H1 (cell line): Measurements from ENCODE around the gene NEK11. TPM values are rescaled to one million over a fixed set of nuclear protein-coding genes. Genes with fewer than 3 reads are reported as not detected.

ENCODE experiments used
- CTCF ChIA-PET: fragments of 300-600 bp; sonication (Branson Sonifier 250); formaldehyde crosslinking; loops from one replicate; lab custom pipeline; 2021; ENCODE audit not compliant: partially characterized antibody; lab: Charles Lee
- POLR2A ChIA-PET: fragments of 300-600 bp; sonication (Branson Sonifier 250); formaldehyde crosslinking; loops from one replicate; lab custom pipeline; 2021; ENCODE audit warnings: inconsistent platforms; ENCODE audit not compliant: partially characterized antibody; lab: Charles Lee
- DNase-seq, 2 experiments: peaks; one replicate each; pipeline versions ENCODE4 v3.0.0 to v3.0.0-alpha.2; 2010 to 2022; ENCODE audit warnings: low spot score in 2 of 2, low read depth in 1 of 2, mixed read lengths in 1 of 2
- FAIRE-seq: peaks from 2 replicates; lab custom pipeline; 2011; peaks lifted over from hg19 to GRCh38; lab: Jason Lieb, UNC
- H2AFZ ChIP-seq: 2 replicates; pipeline ENCODE4 v1.8.1; 2012; ENCODE audit warnings: low read length, inconsistent platforms
- H2AK5ac ChIP-seq: 2 replicates; pipeline ENCODE4 v1.6.1; 2013; ENCODE audit warnings: low read depth, low read length
- H2BK120ac ChIP-seq: replicated peaks from 2 replicates; pipeline ENCODE3; 2013; ENCODE audit warnings: low read depth, low read length, inconsistent platforms
- H2BK12ac ChIP-seq: 2 replicates; pipeline ENCODE4 v1.6.1; 2013; ENCODE audit warnings: low read depth, low read length
- H2BK15ac ChIP-seq: 2 replicates; pipeline ENCODE4 v1.6.1; 2013; ENCODE audit warnings: low read length
- H2BK20ac ChIP-seq: 2 replicates; pipeline ENCODE4 v1.6.1; 2013; ENCODE audit warnings: low read length
- H2BK5ac ChIP-seq: 2 replicates; pipeline ENCODE4 v1.6.1; 2013; ENCODE audit warnings: low read depth, low read length
- H3K14ac ChIP-seq: 2 replicates; pipeline ENCODE4 v1.6.1; 2013; ENCODE audit warnings: inconsistent platforms; ENCODE audit not compliant: insufficient read length
- H3K18ac ChIP-seq: 2 replicates; pipeline ENCODE4 v1.6.1; 2013; ENCODE audit warnings: low read length; ENCODE audit errors: extremely low read depth
- H3K23ac ChIP-seq: 2 replicates; pipeline ENCODE4 v1.6.1; 2013; ENCODE audit warnings: inconsistent platforms; ENCODE audit not compliant: insufficient read length
- H3K23me2 ChIP-seq: 2 replicates; pipeline ENCODE4 v1.6.1; 2013; ENCODE audit warnings: low read depth, low read length
- H3K27ac ChIP-seq: 2 replicates; pipeline ENCODE4 v1.6.1; 2011; ENCODE audit warnings: low read depth, low read length, inconsistent platforms
- H3K27me3 ChIP-seq, 4 experiments: replicated peaks in 1 of 4; 1 replicate in 1 of 4; 2 replicates in 3 of 4; pipeline versions ENCODE4 v1.6.1 to v1.8.1; 2011 to 2013; ENCODE audit warnings: low read length in 3 of 4, mild to moderate bottlenecking in 3 of 4, inconsistent platforms in 2 of 4, mixed read lengths in 2 of 4, moderate library complexity in 1 of 4; ENCODE audit not compliant: control insufficient read depth in 3 of 4, insufficient read depth in 3 of 4; ENCODE audit errors: extremely low read depth in 1 of 4
- H3K36me3 ChIP-seq, 4 experiments: 2 replicates each; pipeline versions ENCODE4 v1.6.1 to v1.8.1; 2011 to 2013; ENCODE audit warnings: mild to moderate bottlenecking in 4 of 4, low read length in 3 of 4, moderate library complexity in 2 of 4, control low read depth in 1 of 4, inconsistent platforms in 1 of 4; ENCODE audit not compliant: insufficient read depth in 4 of 4, control insufficient read depth in 2 of 4
- H3K4ac ChIP-seq: replicated peaks from 2 replicates; pipeline ENCODE3; 2013; ENCODE audit warnings: low read length, low read depth, mixed read lengths, inconsistent platforms; ENCODE audit not compliant: insufficient read length
- H3K4me1 ChIP-seq, 4 experiments: replicated peaks in 1 of 4; 1 replicate in 1 of 4; 2 replicates in 3 of 4; pipeline versions ENCODE4 v1.6.1 to v1.8.1; 2011 to 2013; ENCODE audit warnings: low read length in 3 of 4, inconsistent platforms in 2 of 4, mixed read lengths in 1 of 4; ENCODE audit not compliant: insufficient read depth in 4 of 4, control insufficient read depth in 3 of 4
- H3K4me2 ChIP-seq, 2 experiments: 2 replicates each; pipeline versions ENCODE4 v1.6.1 to v1.8.1; 2011 to 2013; ENCODE audit warnings: low read depth in 2 of 2, low read length in 2 of 2, control low read depth in 1 of 2, inconsistent platforms in 1 of 2, mild to moderate bottlenecking in 1 of 2; ENCODE audit not compliant: insufficient read depth in 1 of 2
- H3K4me3 ChIP-seq, 4 experiments: fragments of 200-600, 300-600 bp in 1 of 4; sonication (generic), shearing (Covaris generic), sonication (Bioruptor Twin) in 1 of 4; 2 replicates each; pipeline versions ENCODE4 v1.5.1 to v1.8.1; 2011 to 2016; ENCODE audit warnings: low read length in 4 of 4, low read depth in 3 of 4, control low read depth in 2 of 4, inconsistent platforms in 2 of 4, mild to moderate bottlenecking in 2 of 4, mixed read lengths in 1 of 4, moderate library complexity in 1 of 4; ENCODE audit not compliant: insufficient read depth in 2 of 4; ENCODE audit errors: extremely low read depth in 1 of 4
- H3K56ac ChIP-seq: replicated peaks from 2 replicates; pipeline ENCODE3; 2013; ENCODE audit warnings: low read depth, mild to moderate bottlenecking, mixed read lengths, low read length, inconsistent platforms; ENCODE audit not compliant: insufficient read length
- H3K79me1 ChIP-seq: 2 replicates; pipeline ENCODE4 v1.6.1; 2013; ENCODE audit warnings: low read depth, low read length, control low read depth
- H3K79me2 ChIP-seq, 2 experiments: 2 replicates each; pipeline versions ENCODE4 v1.6.1 to v1.8.1; 2012 to 2013; ENCODE audit warnings: low read length in 2 of 2, mild to moderate bottlenecking in 2 of 2, inconsistent platforms in 1 of 2; ENCODE audit not compliant: insufficient read depth in 2 of 2, control insufficient read depth in 1 of 2
- H3K9ac ChIP-seq, 4 experiments: replicated peaks in 1 of 4; 1 replicate in 1 of 4; 2 replicates in 3 of 4; pipeline versions ENCODE4 v1.6.1 to v1.8.1; 2011 to 2013; ENCODE audit warnings: low read depth in 3 of 4, low read length in 3 of 4, control low read depth in 2 of 4, mild to moderate bottlenecking in 2 of 4, moderate library complexity in 2 of 4, inconsistent platforms in 1 of 4; ENCODE audit errors: extremely low read depth in 1 of 4
- H3K9me3 ChIP-seq, 2 experiments: 2 replicates each; pipeline versions ENCODE4 v1.6.1 to v1.8.1; 2012 to 2013; ENCODE audit warnings: mild to moderate bottlenecking in 2 of 2, moderate library complexity in 2 of 2, control low read depth in 1 of 2, inconsistent platforms in 1 of 2, low read depth in 1 of 2, low read length in 1 of 2, mixed read lengths in 1 of 2; ENCODE audit not compliant: insufficient read depth in 2 of 2
- H4K20me1 ChIP-seq, 2 experiments: replicated peaks in 1 of 2; 2 replicates each; pipeline versions ENCODE3 to v1.8.1; 2011 to 2013; ENCODE audit warnings: inconsistent platforms in 2 of 2, low read length in 2 of 2, mild to moderate bottlenecking in 1 of 2; ENCODE audit not compliant: insufficient read depth in 2 of 2, control insufficient read depth in 1 of 2
- H4K5ac ChIP-seq: 2 replicates; pipeline ENCODE4 v1.6.1; 2013; ENCODE audit warnings: low read length, low read depth, mixed read lengths, inconsistent platforms; ENCODE audit not compliant: insufficient read length
- H4K8ac ChIP-seq: 2 replicates; pipeline ENCODE4 v1.8.0; 2013; ENCODE audit warnings: mild to moderate bottlenecking, moderate library complexity, low read length, inconsistent platforms; ENCODE audit not compliant: insufficient read depth; ENCODE audit errors: extremely low read depth
- H4K91ac ChIP-seq: replicated peaks from 2 replicates; pipeline ENCODE3; 2013; ENCODE audit warnings: low read length, mixed read lengths, inconsistent platforms; ENCODE audit not compliant: insufficient read length
- SUZ12 ChIP-seq: fragments of 200-600 bp; sonication (generic); IDR thresholded peaks from 2 replicates; pipeline ENCODE4 v1.6.1; 2012; ENCODE audit warnings: mild to moderate bottlenecking, inconsistent platforms, low read length, moderate library complexity, mixed read lengths
- whole genome bisulfite sequencing, 2 experiments: shearing (Covaris generic) in 1 of 2; methylation state at CpG; one replicate each; pipeline versions ENCODE4 v1.1.6 to v1.1.7; 2013 to 2015; ENCODE audit warnings: low lambda C conversion rate in 2 of 2, mixed read lengths in 2 of 2, inconsistent platforms in 1 of 2, low coverage in 1 of 2, missing lambda C conversion rate in 1 of 2; ENCODE audit not compliant: insufficient replicate concordance in 2 of 2, insufficient coverage in 1 of 2, insufficient read length in 1 of 2; ENCODE audit errors: extremely low coverage in 1 of 2, missing lambda C conversion rate in 1 of 2; 5-methylcytosine and 5-hydroxymethylcytosine counted together
- polyA plus RNA-seq, 7 experiments: library from polyadenylated mRNA; depleted of rRNA in 3 of 7; stranded (reverse) in 5 of 7; unstranded in 2 of 7; fragments of >200 nt in 5 of 7; fragments of 200-250 nt in 2 of 7; gene quantifications; 1 replicate in 5 of 7; 2 replicates in 1 of 7; 4 replicates in 1 of 7; pipeline versions ENCODE4 v1.2.1 to v1.2.3, GENCODE V29; 2011 to 2013; ENCODE audit warnings: missing spikeins in 2 of 7, mixed read lengths in 2 of 7
- total RNA-seq: library from RNA; stranded (reverse); fragmentation: NEBNext Ultra II Directional; extraction: Animal tissue kit (Norgen Biotek cat#: 25700); gene quantifications from 2 replicates; pipeline ENCODE4 v1.2.1, GENCODE V29; 2021

NEK11 gene
- total and polyA plus RNA-seq, 2 of the 8 experiments (the other 6 are each of a cell fraction or from before 2014, with no cell fraction given), result 0.60 TPM; not detected in 1

GRCh38 chr3:131082246-131082645 is 55.6 kb downstream of the NEK11 start:
- H2BK12ac ChIP-seq, result no peak overlapping the region
- H3K23ac ChIP-seq, result no peak overlapping the region
- no peak overlapping the region for H3K27ac ChIP-seq
- H2BK15ac ChIP-seq, result no peak overlapping the region
- no peaks in the 10 kb centered on the region for H3K79me2 ChIP-seq
- no peak overlapping the region for H3K14ac ChIP-seq
- no peak for DNase-seq
- no peak overlapping the region for H4K5ac ChIP-seq
- H2AK5ac ChIP-seq, result no peak overlapping the region
- no peaks in the 10 kb centered on the region for H3K27me3 ChIP-seq
- 96% methylated on average over 4 of the region's 4 CpGs; no CpG with 5 or more reads in 1 of the 2 experiments for WGBS, 2 experiments
- H3K9ac ChIP-seq, result no peak overlapping the region
- no peak overlapping the region for H2BK5ac ChIP-seq
- no peak overlapping the region for H3K56ac ChIP-seq
- H2BK120ac ChIP-seq, result no peak overlapping the region
- no peak overlapping the region for H3K18ac ChIP-seq
- FAIRE-seq, result no peak
- no peaks in the 10 kb centered on the region for H3K23me2 ChIP-seq
- H4K91ac ChIP-seq, result no peak overlapping the region
- H3K4me2 ChIP-seq, result no peak overlapping the region
- no peaks in the 10 kb centered on the region for H3K79me1 ChIP-seq
- H4K8ac ChIP-seq, result no peak overlapping the region
- H3K4me1 ChIP-seq, result peaks cover 0 to 6% (median under 1%) of the 10 kb centered on the region in 4 experiments; a peak in 4 of 7 replicates
- H4K20me1 ChIP-seq, result no peaks in the 10 kb centered on the region
- TF ChIP-seq SUZ12, result no peak
- H3K36me3 ChIP-seq, result no peaks in the 10 kb centered on the region
- H3K9me3 ChIP-seq, result no peaks in the 10 kb centered on the region
- H3K4me3 ChIP-seq, result no peak overlapping the region
- no peak overlapping the region for H3K4ac ChIP-seq
- no peak overlapping the region for H2BK20ac ChIP-seq
- POLR2A ChIA-PET, result no interaction called here
- CTCF ChIA-PET, result no interaction called here
- no peak overlapping the region for H2AFZ ChIP-seq
